LNCAP (cell line): ENCODE data around the gene ATRIP.
A peak's percentile ranks its signal among the peaks of the same experiment; 100 is the strongest.

Experiments
- TF ChIP-seq, protein P1 (sequence below): fragments of 450-650 bp; IDR thresholded peaks from 2 replicates; pipeline ENCODE4 v1.5.1; 2017; ENCODE audit warnings: mild to moderate bottlenecking

The ATRIP gene

DNA sequence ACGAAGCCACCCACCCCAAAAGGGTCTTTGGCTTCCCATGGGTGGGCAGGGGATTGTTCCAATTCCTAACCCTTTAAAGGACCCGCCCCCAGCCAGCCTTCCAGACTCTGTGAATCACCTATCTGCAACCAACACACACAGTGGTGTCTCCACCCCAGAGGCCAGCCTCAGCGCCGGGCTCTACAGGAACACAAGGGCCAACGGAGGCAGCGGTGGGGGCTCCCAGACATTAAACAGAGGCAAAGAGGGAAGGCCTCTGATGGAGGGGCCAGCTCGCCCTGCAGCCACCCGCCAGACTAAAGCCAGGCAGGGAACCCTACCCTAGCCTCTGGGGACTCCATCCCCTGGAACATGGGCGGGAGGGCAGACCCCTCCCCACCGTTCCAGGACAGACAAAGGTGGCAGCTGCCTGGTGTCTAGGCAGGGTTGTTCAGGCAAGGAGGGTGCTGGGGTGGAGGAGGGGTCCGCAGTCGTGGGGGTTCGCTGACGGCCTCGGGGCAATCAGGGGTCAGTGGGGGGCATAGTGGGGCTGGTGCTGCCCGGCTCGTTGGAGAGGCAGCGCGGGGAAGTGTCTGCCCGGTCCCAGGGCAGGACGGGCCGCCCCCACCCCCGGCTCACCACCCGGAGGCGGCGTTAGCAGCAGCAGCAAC lies 57.0 kb downstream of the ATRIP start:
- TF ChIP-seq, protein P1, sequence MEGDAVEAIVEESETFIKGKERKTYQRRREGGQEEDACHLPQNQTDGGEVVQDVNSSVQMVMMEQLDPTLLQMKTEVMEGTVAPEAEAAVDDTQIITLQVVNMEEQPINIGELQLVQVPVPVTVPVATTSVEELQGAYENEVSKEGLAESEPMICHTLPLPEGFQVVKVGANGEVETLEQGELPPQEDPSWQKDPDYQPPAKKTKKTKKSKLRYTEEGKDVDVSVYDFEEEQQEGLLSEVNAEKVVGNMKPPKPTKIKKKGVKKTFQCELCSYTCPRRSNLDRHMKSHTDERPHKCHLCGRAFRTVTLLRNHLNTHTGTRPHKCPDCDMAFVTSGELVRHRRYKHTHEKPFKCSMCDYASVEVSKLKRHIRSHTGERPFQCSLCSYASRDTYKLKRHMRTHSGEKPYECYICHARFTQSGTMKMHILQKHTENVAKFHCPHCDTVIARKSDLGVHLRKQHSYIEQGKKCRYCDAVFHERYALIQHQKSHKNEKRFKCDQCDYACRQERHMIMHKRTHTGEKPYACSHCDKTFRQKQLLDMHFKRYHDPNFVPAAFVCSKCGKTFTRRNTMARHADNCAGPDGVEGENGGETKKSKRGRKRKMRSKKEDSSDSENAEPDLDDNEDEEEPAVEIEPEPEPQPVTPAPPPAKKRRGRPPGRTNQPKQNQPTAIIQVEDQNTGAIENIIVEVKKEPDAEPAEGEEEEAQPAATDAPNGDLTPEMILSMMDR, result no peak

DNA sequence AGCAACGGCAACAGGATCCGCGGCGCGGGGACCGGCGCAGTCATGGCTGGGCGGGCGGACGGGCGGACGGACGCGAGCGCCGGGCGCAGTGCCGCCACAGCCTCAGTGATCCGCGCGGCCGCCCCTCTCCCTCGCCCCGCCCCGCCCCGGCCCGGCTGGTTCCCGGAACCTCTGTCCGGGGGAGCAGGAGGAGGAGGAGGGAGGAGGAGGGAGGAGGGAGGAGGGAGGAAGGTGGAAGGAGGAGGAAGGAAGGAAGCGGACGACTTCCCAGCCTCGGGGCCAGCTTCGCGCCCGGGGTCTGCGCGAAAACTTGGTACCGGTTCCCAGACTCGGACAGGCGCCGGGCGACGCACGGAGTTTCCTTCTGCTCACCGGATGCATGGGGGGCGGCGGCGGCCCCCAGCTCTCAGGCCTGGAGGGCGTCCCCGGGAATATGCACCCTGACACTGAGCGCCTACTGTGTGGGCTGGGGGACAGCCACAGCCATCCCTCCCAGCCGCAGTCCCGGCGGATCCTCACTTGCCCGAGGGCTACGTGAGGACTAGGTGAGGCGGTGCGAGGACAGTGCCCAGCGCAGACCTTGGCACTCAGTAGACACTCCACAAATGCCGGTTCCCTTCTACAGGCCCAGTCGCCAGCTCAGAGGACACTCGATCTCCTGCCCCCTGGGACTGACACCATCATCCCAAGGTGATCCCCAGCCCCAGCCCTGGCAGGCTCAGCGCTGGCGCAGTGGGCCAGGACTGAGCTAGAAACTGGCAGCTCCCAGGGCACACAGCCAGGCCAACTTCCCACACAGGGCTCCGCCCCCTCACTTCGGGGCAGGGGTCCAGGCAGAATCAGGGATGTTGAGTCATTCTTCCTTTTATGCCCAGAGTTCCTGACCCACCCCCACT lies 57.8 kb downstream of the ATRIP start, which contains the start of gene SHISA5:
Gene SHISA5 (minus strand): TSS at position 124 of the 896 bp plus-strand sequence. CDS start 80 bp downstream, at position 44.
- TF ChIP-seq, protein P1, result no peak

DNA sequence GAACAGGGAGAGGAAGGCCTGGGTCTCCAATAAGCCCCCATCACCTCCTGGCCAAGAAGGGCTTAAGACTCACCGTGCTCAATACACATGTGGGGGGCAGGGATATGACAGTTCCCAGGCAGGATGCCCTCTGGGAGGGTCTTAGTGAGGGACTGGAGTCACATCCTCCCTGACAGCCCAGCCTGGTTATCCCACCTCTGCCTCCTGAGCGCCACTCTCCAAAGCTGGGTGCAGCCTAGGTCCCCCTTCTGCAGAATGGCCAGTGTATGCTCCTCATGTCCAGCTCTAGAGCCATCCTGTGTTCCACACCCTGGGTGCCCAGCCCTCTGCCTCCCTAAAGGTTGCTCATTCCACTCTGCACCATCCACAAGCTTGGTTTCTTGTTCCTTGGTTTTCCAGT lies 58.6 kb downstream of the ATRIP start:
- TF ChIP-seq, protein P1, result no peak

DNA sequence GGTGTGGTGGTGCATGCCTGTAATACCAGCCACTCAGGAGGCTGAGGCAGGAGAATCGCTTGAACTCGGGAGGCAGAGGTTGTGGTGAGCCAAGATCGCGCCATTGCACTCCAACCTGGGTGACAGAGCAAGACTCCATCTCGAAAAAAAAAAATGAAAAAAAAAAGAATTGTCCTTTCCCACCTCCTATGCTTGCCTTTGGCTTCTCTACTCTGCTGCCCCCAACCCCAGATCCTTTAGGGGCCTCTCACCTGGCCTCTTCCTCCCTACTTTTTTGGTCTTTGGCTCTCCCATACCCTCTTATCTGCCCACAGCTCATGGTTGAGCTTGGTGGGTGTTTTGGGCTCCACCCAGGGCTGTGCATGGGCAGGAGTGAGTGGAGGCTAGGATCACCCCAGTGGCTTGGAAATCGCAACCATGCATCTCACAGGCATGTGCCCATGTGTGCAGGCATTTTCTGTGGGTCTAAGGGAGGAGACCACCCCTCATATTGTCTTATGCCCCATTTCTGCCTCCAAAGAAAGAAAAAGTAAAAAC lies 59.5 kb downstream of the ATRIP start:
- TF ChIP-seq, protein P1, result no peak

DNA sequence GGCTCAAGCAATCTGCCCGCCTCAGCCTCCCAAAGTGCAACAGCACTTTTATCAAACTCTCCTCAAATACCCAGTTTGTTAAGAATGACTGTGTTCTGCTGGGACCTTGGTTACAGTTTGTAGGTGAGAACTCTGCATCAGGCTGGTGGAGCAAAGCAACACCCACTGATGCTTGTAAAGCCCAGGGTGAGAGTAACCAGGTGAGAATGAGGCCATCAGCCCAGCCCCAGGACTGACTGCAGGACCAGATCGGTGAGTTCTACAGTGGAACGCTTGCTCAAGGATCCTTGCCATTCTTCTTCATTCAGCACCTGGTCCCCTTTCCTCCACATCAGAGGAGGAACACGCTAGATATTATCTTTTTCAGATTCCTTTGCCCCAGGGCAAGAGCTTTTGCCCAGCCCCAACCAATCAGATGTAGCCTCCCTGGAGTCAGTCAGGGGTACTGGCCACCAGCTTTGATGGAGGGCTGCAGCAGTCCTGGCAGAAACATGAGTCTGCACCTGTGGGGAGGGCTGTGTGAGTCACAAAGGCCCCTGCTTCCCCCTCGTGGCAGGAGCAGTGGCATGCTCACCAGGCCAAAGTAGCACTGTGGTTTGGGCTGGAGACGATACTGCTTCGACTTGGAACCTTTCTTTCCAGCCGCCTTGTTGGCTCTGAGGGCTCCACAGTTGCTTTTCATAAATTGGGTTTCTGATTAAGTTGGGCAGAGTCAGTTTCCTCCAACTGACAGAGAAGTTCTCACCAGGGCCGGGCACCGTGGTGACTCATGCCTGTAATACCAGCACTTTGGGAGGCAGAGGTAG lies 60.9 kb downstream of the ATRIP start:
- TF ChIP-seq, protein P1, result peak; percentile 30; the same call in 1 of the 2 replicates

DNA sequence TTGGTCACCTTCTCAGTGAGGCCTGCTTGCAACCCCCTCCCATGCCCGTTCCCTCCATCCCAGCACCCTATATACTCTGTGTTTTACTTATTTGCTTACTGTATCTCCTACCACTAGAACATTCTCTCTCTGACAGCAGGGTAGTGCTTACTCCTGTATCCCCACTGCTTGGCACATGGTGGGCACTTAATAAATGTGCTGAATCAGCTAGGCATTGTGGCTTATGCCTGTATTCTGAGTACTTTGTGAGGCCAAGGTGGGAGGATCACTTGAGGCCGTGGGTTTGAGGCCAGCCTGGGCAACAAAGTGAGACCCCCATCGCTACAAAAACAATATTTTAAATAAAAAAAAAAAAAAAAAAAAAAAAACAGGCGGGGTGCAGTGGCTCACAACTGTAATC lies 65.0 kb downstream of the ATRIP start:
- TF ChIP-seq, protein P1, result no peak
